H9 (cell line): ENCODE results near the gene FAM43B. TPM values are rescaled to one million over a fixed set of nuclear protein-coding genes. Genes with fewer than 3 reads are reported as not detected.

Experiments used
- DNase-seq: peaks from one replicate; pipeline ENCODE4 v3.0.0-alpha.2; 2017
- H2AFZ ChIP-seq: one replicate; pipeline ENCODE4 v1.6.1; 2013; ENCODE audit warnings: mild to moderate bottlenecking, low read length, control low read depth, moderate library complexity
- H2AK5ac ChIP-seq: 2 replicates; pipeline ENCODE4 v1.6.1; 2013; ENCODE audit warnings: low read length, control low read depth, mixed read lengths; ENCODE audit not compliant: insufficient read length
- H2BK120ac ChIP-seq: one replicate; pipeline ENCODE4 v1.6.1; 2013; ENCODE audit warnings: low read depth, mild to moderate bottlenecking, low read length, control low read depth, inconsistent platforms; ENCODE audit not compliant: poor library complexity, severe bottlenecking
- H2BK12ac ChIP-seq: 2 replicates; pipeline ENCODE4 v1.6.1; 2013; ENCODE audit warnings: low read length, control low read depth, mixed read lengths, low read depth; ENCODE audit not compliant: insufficient read length
- H2BK15ac ChIP-seq: 2 replicates; pipeline ENCODE4 v1.6.1; 2013; ENCODE audit warnings: low read depth, low read length, control low read depth
- H2BK20ac ChIP-seq: one replicate; pipeline ENCODE4 v1.6.1; 2013; ENCODE audit warnings: low read depth, mild to moderate bottlenecking, low read length, control low read depth, inconsistent platforms; ENCODE audit not compliant: poor library complexity, severe bottlenecking
- H2BK5ac ChIP-seq: 2 replicates; pipeline ENCODE4 v1.6.1; 2013; ENCODE audit warnings: low read length, control low read depth, mixed read lengths; ENCODE audit not compliant: insufficient read length
- H3K14ac ChIP-seq: 2 replicates; pipeline ENCODE4 v1.6.1; 2013; ENCODE audit warnings: low read length, control low read depth; ENCODE audit not compliant: insufficient read depth
- H3K18ac ChIP-seq: 2 replicates; pipeline ENCODE4 v1.6.1; 2013; ENCODE audit warnings: low read depth, mild to moderate bottlenecking, mixed read lengths, low read length, control low read depth; ENCODE audit not compliant: insufficient read length
- H3K23ac ChIP-seq: 2 replicates; pipeline ENCODE4 v1.6.1; 2013; ENCODE audit warnings: low read length, control low read depth, mixed read lengths, low read depth; ENCODE audit not compliant: insufficient read length
- H3K23me2 ChIP-seq: 2 replicates; pipeline ENCODE4 v1.6.1; 2013; ENCODE audit warnings: low read depth, mild to moderate bottlenecking, mixed read lengths, low read length, control low read depth; ENCODE audit not compliant: insufficient read length, poor library complexity, severe bottlenecking
- H3K27ac ChIP-seq: 2 replicates; pipeline ENCODE4 v1.5.1; 2013; ENCODE audit warnings: low read length, control low read depth, mixed read lengths, low read depth; ENCODE audit not compliant: insufficient read length
- H3K27me3 ChIP-seq: 2 replicates; pipeline ENCODE4 v1.6.1; 2013; ENCODE audit warnings: low read length, control low read depth, inconsistent platforms; ENCODE audit not compliant: insufficient read depth
- H3K4ac ChIP-seq: 2 replicates; pipeline ENCODE4 v1.6.1; 2013; ENCODE audit warnings: low read depth, mild to moderate bottlenecking, control low read depth, inconsistent platforms, low read length, moderate library complexity
- H3K4me1 ChIP-seq: 2 replicates; pipeline ENCODE4 v1.6.1; 2013; ENCODE audit warnings: low read length, control low read depth, inconsistent platforms; ENCODE audit not compliant: insufficient read depth
- H3K4me2 ChIP-seq: 2 replicates; pipeline ENCODE4 v1.6.1; 2013; ENCODE audit warnings: low read length, control low read depth, mixed read lengths; ENCODE audit not compliant: insufficient read length, insufficient read depth
- H3K56ac ChIP-seq: 2 replicates; pipeline ENCODE4 v1.6.1; 2013; ENCODE audit warnings: low read depth, mild to moderate bottlenecking, mixed read lengths, low read length, control low read depth; ENCODE audit not compliant: insufficient read length
- H3K79me1 ChIP-seq: 2 replicates; pipeline ENCODE4 v1.6.1; 2013; ENCODE audit warnings: low read depth, mild to moderate bottlenecking, moderate library complexity, low read length, control low read depth, inconsistent platforms; ENCODE audit not compliant: insufficient read depth, poor library complexity, severe bottlenecking
- H3K79me2 ChIP-seq: 2 replicates; pipeline ENCODE4 v1.6.1; 2013; ENCODE audit warnings: low read length, control low read depth, inconsistent platforms; ENCODE audit not compliant: insufficient read depth
- H3K9ac ChIP-seq: 2 replicates; pipeline ENCODE4 v1.6.1; 2013; ENCODE audit warnings: low read length, control low read depth, mixed read lengths; ENCODE audit not compliant: insufficient read length; ENCODE audit errors: extremely low read depth
- H3K9me3 ChIP-seq: one replicate; pipeline ENCODE4 v1.6.1; 2013; ENCODE audit warnings: low read depth, low read length, inconsistent platforms; ENCODE audit not compliant: control insufficient read depth
- H3T11ph ChIP-seq: one replicate; pipeline ENCODE4 v1.6.1; 2013; ENCODE audit warnings: mild to moderate bottlenecking, low read length, control low read depth, inconsistent platforms
- H4K20me1 ChIP-seq: one replicate; pipeline ENCODE4 v1.6.1; 2013; ENCODE audit not compliant: control insufficient read depth, insufficient read length, insufficient read depth
- H4K5ac ChIP-seq: 2 replicates; pipeline ENCODE4 v1.6.1; 2013; ENCODE audit warnings: low read depth, mild to moderate bottlenecking, mixed read lengths, low read length, control low read depth; ENCODE audit not compliant: insufficient read length
- H4K8ac ChIP-seq: replicated peaks from 2 replicates; pipeline ENCODE4 v1.6.1; 2013; ENCODE audit warnings: low read length, control low read depth, mixed read lengths, low read depth; ENCODE audit not compliant: insufficient read length
- H4K91ac ChIP-seq: 2 replicates; pipeline ENCODE4 v1.6.1; 2013; ENCODE audit warnings: low read depth, mild to moderate bottlenecking, moderate library complexity, mixed read lengths, low read length, control low read depth; ENCODE audit not compliant: insufficient read length
- H3K27ac Mint-ChIP-seq, 3 experiments: 2 replicates in 2 of 3; 3 replicates in 1 of 3; pipeline ENCODE4 v1.8.0; 2020 to 2021; ENCODE audit warnings: mixed read lengths in 3 of 3, mild to moderate bottlenecking in 1 of 3, moderate library complexity in 1 of 3
- H3K27me3 Mint-ChIP-seq: 2 replicates; pipeline ENCODE4 v1.8.0; 2021; ENCODE audit warnings: low read depth, mild to moderate bottlenecking, moderate library complexity, mixed read lengths
- H3K36me3 Mint-ChIP-seq, 3 experiments: 2 replicates in 2 of 3; 3 replicates in 1 of 3; pipeline ENCODE4 v1.8.0; 2020 to 2021; ENCODE audit warnings: low read depth in 3 of 3, mixed read lengths in 3 of 3; ENCODE audit not compliant: insufficient read depth in 1 of 3
- H3K4me1 Mint-ChIP-seq, 2 experiments: 2 replicates each; pipeline ENCODE4 v1.8.0; 2020; ENCODE audit warnings: mixed read lengths in 2 of 2
- H3K4me3 Mint-ChIP-seq, 2 experiments: 2 replicates in 1 of 2; 3 replicates in 1 of 2; pipeline ENCODE4 v1.8.0; 2020 to 2021; ENCODE audit warnings: mild to moderate bottlenecking in 2 of 2, mixed read lengths in 2 of 2, moderate library complexity in 1 of 2
- H3K9me3 Mint-ChIP-seq, 2 experiments: 2 replicates in 1 of 2; 3 replicates in 1 of 2; pipeline ENCODE4 v1.8.0; 2020; ENCODE audit warnings: mild to moderate bottlenecking in 2 of 2, mixed read lengths in 2 of 2, moderate library complexity in 1 of 2
- CTCF ChIP-seq: fragments of 200-600 bp; sonication (generic); conservative IDR thresholded peaks from 3 replicates; pipeline ENCODE4 v1.8.0; 2021; ENCODE audit warnings: antibody characterized with exemption, mild to moderate bottlenecking
- WGBS: extraction: QIAGEN DNeasy Blood & Tissue Kit; methylation state at CpG from one replicate; pipeline ENCODE4 v1.1.7; 2013; ENCODE audit warnings: missing lambda C conversion rate, low lambda C conversion rate, mixed read lengths; ENCODE audit not compliant: insufficient read length; ENCODE audit errors: extremely low coverage; 5-methylcytosine and 5-hydroxymethylcytosine counted together
- total RNA-seq: library from RNA; stranded (reverse); gene quantifications from 2 replicates; pipeline ENCODE4 v1.2.1, GENCODE V29; 2021

Gene FAM43B
- total RNA-seq, 1 experiment from 2014 or later, result 0.22 TPM

DNA sequence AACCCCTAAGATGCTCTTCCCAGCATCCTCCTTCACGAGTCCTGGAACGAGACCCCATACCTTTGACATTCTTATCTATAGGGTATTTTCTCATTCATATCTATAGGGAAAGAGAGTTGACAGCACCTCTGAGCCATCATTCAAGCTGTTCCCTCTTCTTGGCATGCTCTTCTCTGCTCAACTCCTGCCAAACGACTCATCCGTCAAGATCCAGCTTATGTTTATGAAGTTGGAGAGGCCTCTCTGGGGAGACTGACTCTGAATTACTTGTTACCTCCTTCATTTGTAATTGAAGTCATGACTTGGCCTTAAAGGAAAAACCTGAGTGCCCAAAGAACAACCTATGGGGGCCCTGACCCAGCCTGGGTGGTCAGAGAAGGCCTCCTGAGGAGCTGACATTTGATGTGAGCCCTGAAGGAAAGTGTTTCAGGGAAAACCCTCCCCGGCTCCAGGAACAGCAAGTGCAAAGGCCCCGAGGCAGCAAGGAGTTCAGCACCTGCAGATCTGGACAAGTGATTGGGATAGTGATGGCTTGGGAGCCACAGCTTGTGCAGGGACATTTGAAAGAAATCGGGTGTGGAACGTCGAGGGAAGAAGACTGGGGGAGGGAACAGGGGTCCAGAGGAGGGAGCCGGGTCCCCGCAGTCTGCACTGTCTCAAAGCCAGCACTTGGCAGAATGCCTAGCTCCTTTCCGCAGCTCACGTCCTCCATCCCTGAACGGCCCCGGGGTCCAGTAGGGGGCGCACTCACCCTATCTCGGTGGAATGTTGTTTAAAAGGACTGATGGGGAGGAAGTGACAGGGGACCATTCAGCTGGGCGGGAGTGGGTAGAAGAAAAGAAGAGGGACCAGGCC is 22.5 kb downstream of the FAM43B start:
- Mint-ChIP-seq H3K9me3 (peaks cover 0 to 3% of the 10 kb centered on the region in 2 experiments; a peak in 1 of 5 replicates), H3K36me3 (no peaks in the 10 kb centered on the region), H3K27me3 (peaks cover 47% of the 10 kb centered on the region), H3K4me3 (no peak overlapping the region), H3K4me1 (peaks cover 3 to 5% of the 10 kb centered on the region in 2 experiments; a peak in 2 of 4 replicates), H3K27ac (no peak overlapping the region; a peak in 1 of 7 replicates)
- Histone ChIP-seq H2AK5ac (no peak overlapping the region), H3K14ac (no peak overlapping the region), H4K8ac (no peak overlapping the region), H2BK5ac (no peak overlapping the region), H4K5ac (no peak overlapping the region), H3K23me2 (no peaks in the 10 kb centered on the region), H3K56ac (no peak overlapping the region), H3K9me3 (no peaks in the 10 kb centered on the region), H2BK20ac (no peak overlapping the region), H2BK120ac (no peak overlapping the region), H3K23ac (no peak overlapping the region), H3K27me3 (no peaks in the 10 kb centered on the region; the same call in 1 of the 2 replicates), H2AFZ (no peak overlapping the region), H3K4ac (no peak overlapping the region), H3K9ac (no peak overlapping the region), H2BK12ac (no peak overlapping the region), H2BK15ac (no peak overlapping the region), H4K20me1 (no peaks in the 10 kb centered on the region), H3T11ph (no peak overlapping the region), H3K79me2 (no peaks in the 10 kb centered on the region), H3K27ac (no peak overlapping the region), H4K91ac (no peak overlapping the region), H3K18ac (no peak overlapping the region), H3K4me2 (no peak overlapping the region), H3K79me1 (no peaks in the 10 kb centered on the region), H3K4me1 (no peaks in the 10 kb centered on the region)
- TF ChIP-seq CTCF, result peak; percentile 95
- DNase-seq, result peak; percentile 92
- no CpG with 5 or more reads among the region's 18 CpGs for WGBS
